Endothelial cell of umbilical vein (primary cell): ENCODE results near the gene ALK. TPM values are rescaled to one million over a fixed set of nuclear protein-coding genes. Genes with fewer than 3 reads are reported as not detected.

Source experiments
- BruUV-seq: library from RNA; stranded (reverse); fragments of 400-500 nt; replicated peaks from 2 replicates; lab custom pipeline; 2021; lab: Mats Ljungman, UMichigan
- CTCF ChIA-PET: fragments of 300-600, 350-600 bp; sonication (Branson Sonifier 250); formaldehyde crosslinking; loops from one replicate; lab custom pipeline; 2021; ENCODE audit warnings: antibody characterized with exemption, inconsistent platforms; lab: Charles Lee
- POLR2A ChIA-PET: fragments of 300-600, 350-600 bp; sonication (Branson Sonifier 250); formaldehyde crosslinking; loops from one replicate; lab custom pipeline; 2021; ENCODE audit warnings: antibody characterized with exemption, inconsistent platforms; lab: Charles Lee
- DNase-seq: peaks from one replicate; pipeline ENCODE4 v3.0.0-alpha.2; 2011; ENCODE audit warnings: low read depth, low spot score
- FAIRE-seq: peaks from 2 replicates; lab custom pipeline; 2011; peaks lifted over from hg19 to GRCh38; lab: Jason Lieb, UNC
- H2AFZ ChIP-seq: 2 replicates; pipeline ENCODE4 v1.6.0; 2012; ENCODE audit warnings: low read depth, low read length, control low read depth, inconsistent platforms
- H3K27ac ChIP-seq: 2 replicates; pipeline ENCODE4 v1.5.1; 2011; ENCODE audit warnings: low read depth, mild to moderate bottlenecking, control low read depth, low read length, moderate library complexity; ENCODE audit not compliant: insufficient read depth
- H3K27me3 ChIP-seq, 2 experiments: 2 replicates each; pipeline versions ENCODE4 v1.6.0 to v1.6.1; 2011; ENCODE audit warnings: low read length in 2 of 2, mixed read lengths in 1 of 2; ENCODE audit not compliant: control insufficient read depth in 2 of 2, insufficient read depth in 2 of 2
- H3K36me3 ChIP-seq, 2 experiments: 2 replicates in 1 of 2; 3 replicates in 1 of 2; pipeline ENCODE4 v1.5.1; 2011; ENCODE audit warnings: low read length in 2 of 2, mild to moderate bottlenecking in 1 of 2, moderate library complexity in 1 of 2; ENCODE audit not compliant: control insufficient read depth in 2 of 2, insufficient read depth in 2 of 2; ENCODE audit errors: extremely low read depth in 1 of 2
- H3K4me1 ChIP-seq: 3 replicates; pipeline ENCODE4 v1.5.1; 2011; ENCODE audit warnings: mild to moderate bottlenecking, low read length; ENCODE audit not compliant: control insufficient read depth, insufficient read depth; ENCODE audit errors: extremely low read depth
- H3K4me2 ChIP-seq: 2 replicates; pipeline ENCODE4 v1.6.1; 2011; ENCODE audit warnings: low read length, control low read depth, mixed read lengths; ENCODE audit not compliant: insufficient read depth
- H3K4me3 ChIP-seq, 3 experiments: fragments of 200-600 bp in 1 of 3; sonication (generic), shearing (Covaris generic) in 1 of 3; replicated peaks in 1 of 3; 2 replicates each; pipeline ENCODE4 v1.5.1; 2011 to 2016; ENCODE audit warnings: control low read depth in 3 of 3, low read length in 3 of 3, mild to moderate bottlenecking in 2 of 3, inconsistent platforms in 1 of 3, low read depth in 1 of 3, moderate library complexity in 1 of 3; ENCODE audit not compliant: insufficient read depth in 1 of 3
- H3K79me2 ChIP-seq: 2 replicates; pipeline ENCODE4 v1.6.0; 2012; ENCODE audit warnings: low read length, inconsistent platforms; ENCODE audit not compliant: control insufficient read depth, insufficient read depth
- H3K9ac ChIP-seq: replicated peaks from 2 replicates; pipeline ENCODE3; 2011; ENCODE audit warnings: low read length, control low read depth; ENCODE audit not compliant: insufficient read depth; ENCODE audit errors: extremely low read depth
- H3K9me1 ChIP-seq: replicated peaks from 3 replicates; pipeline ENCODE4 v1.6.0; 2011; ENCODE audit warnings: mild to moderate bottlenecking, low read length; ENCODE audit not compliant: control insufficient read depth, insufficient read depth; ENCODE audit errors: extremely low read depth
- H3K9me3 ChIP-seq: replicated peaks from 2 replicates; pipeline ENCODE4 v1.5.1; 2012; ENCODE audit warnings: low read length, inconsistent platforms; ENCODE audit not compliant: control insufficient read depth, insufficient read depth
- H4K20me1 ChIP-seq: replicated peaks from 2 replicates; pipeline ENCODE3; 2011; ENCODE audit warnings: mild to moderate bottlenecking, low read length; ENCODE audit not compliant: control insufficient read depth, insufficient read depth; ENCODE audit errors: extremely low read depth
- CTCF ChIP-seq, 2 donors: IDR thresholded peaks; 1 replicate in 1 of 2; 2 replicates in 1 of 2; pipeline ENCODE4 v1.5.1; 2011; ENCODE audit warnings: low read length in 2 of 2, mild to moderate bottlenecking in 2 of 2, moderate library complexity in 2 of 2, control low read depth in 1 of 2, inconsistent platforms in 1 of 2, low read depth in 1 of 2; ENCODE audit not compliant: insufficient read depth in 1 of 2; ENCODE audit errors: extremely low read depth in 1 of 2
- EZH2 ChIP-seq: IDR thresholded peaks from 2 replicates; pipeline ENCODE4 v1.6.1; 2012; ENCODE audit warnings: borderline replicate concordance, low read depth, mild to moderate bottlenecking, moderate library complexity, low read length, inconsistent platforms; ENCODE audit not compliant: severe bottlenecking
- FOS ChIP-seq: IDR thresholded peaks from 2 replicates; pipeline ENCODE4 v1.6.1; 2011; ENCODE audit warnings: mild to moderate bottlenecking, low read length, moderate library complexity, borderline replicate concordance; ENCODE audit not compliant: insufficient read depth
- GATA2 ChIP-seq: IDR thresholded peaks from 2 replicates; pipeline ENCODE4 v1.7.0; 2011; ENCODE audit warnings: low read depth, mild to moderate bottlenecking, moderate library complexity, mixed read lengths, low read length; ENCODE audit not compliant: insufficient read length, insufficient read depth
- JUN ChIP-seq: IDR thresholded peaks from 2 replicates; pipeline ENCODE4 v1.6.1; 2011; ENCODE audit warnings: borderline replicate concordance, low read depth; ENCODE audit not compliant: insufficient read length, insufficient read depth
- MAX ChIP-seq: IDR thresholded peaks from 2 replicates; pipeline ENCODE4 v1.6.1; 2011; ENCODE audit not compliant: insufficient read depth, insufficient read length
- MYC ChIP-seq: IDR thresholded peaks from one replicate; pipeline ENCODE4 v1.6.1; 2011; ENCODE audit warnings: mild to moderate bottlenecking, low read depth, low read length
- POLR2A ChIP-seq: IDR thresholded peaks from 2 replicates; pipeline ENCODE4 v1.6.1; 2012; ENCODE audit warnings: low read depth, mild to moderate bottlenecking, control low read depth, low read length
- POLR2AphosphoS5 ChIP-seq: IDR thresholded peaks from 2 replicates; pipeline ENCODE4 v1.6.1; 2012; ENCODE audit warnings: low read depth, mild to moderate bottlenecking, control low read depth, low read length, moderate library complexity; ENCODE audit not compliant: insufficient read depth
- dilution Hi-C: fragments of 300-500 bp; cut with MboI; formaldehyde crosslinking; loops from one replicate; pipeline ENCODE4 v1.15.0; 2019; ENCODE audit warnings: low sequenced_read_pairs; ENCODE audit not compliant: extremely low pct_ligation_motif_present
- intact Hi-C: fragments of 100-400 bp; cut with micrococcal nuclease; formaldehyde crosslinking; loops from one replicate; pipeline ENCODE4 v1.10.0; 2022
- polyA plus RNA-seq, 4 experiments: library from polyadenylated mRNA; depleted of rRNA in 3 of 4; stranded (reverse) in 3 of 4; unstranded in 1 of 4; fragments of >200 nt; gene quantifications; 2 replicates each; pipeline versions ENCODE4 v1.2.1 to v1.2.3, GENCODE V29; 2011 to 2012; ENCODE audit warnings: missing spikeins in 1 of 4
- total RNA-seq: library from RNA; stranded (reverse); gene quantifications from 2 replicates; pipeline ENCODE4 v1.2.3, GENCODE V29; 2021

The ALK gene
- total and polyA plus RNA-seq, 2 donors (not counting 3 experiments of a cell fraction or from before 2014, with no cell fraction given), result not detected

- no peak overlapping the region for H3K4me2 ChIP-seq
Observed at GRCh38 chr2:29544917-29545316, 376.5 kb downstream of the ALK start.

More at GRCh38 chr2:29544917-29545316, 376.5 kb downstream of the ALK start:
- FAIRE-seq (no peak), DNase-seq (no peak)
- Histone ChIP-seq H3K27ac (no peak overlapping the region), H3K9ac (no peak overlapping the region), H3K9me3 (no peaks in the 10 kb centered on the region), H2AFZ (no peak overlapping the region), H4K20me1 (no peaks in the 10 kb centered on the region), H3K9me1 (no peaks in the 10 kb centered on the region), H3K79me2 (no peaks in the 10 kb centered on the region), H3K4me1 (no peaks in the 10 kb centered on the region), H3K27me3 (no peaks in the 10 kb centered on the region), H3K36me3 (no peaks in the 10 kb centered on the region), H3K4me3 (no peak overlapping the region)
- dilution Hi-C loops, result no loop called here
- TF ChIP-seq EZH2 (no peak), MYC (no peak), JUN (no peak), CTCF (IDR thresholded peaks at IDR 0.05; ENCODE audit: extremely low read depth in 1 of 2, insufficient read depth in 1 of 2, low read depth in 1 of 2, low read length in 2 of 2) (no peak), GATA2 (no peak), MAX (no peak), POLR2A (no peak), FOS (no peak), POLR2AphosphoS5 (no peak)
- BruUV-seq, result no TSS peak
- POLR2A ChIA-PET, result no interaction called here
- CTCF ChIA-PET, result no interaction called here
- intact Hi-C loops, result no loop called here
